GM23338 (cell line): ENCODE measurements around the gene MTAP. TPM values are rescaled to one million over a fixed set of nuclear protein-coding genes. Genes with fewer than 3 reads are reported as not detected.

Source experiments
- ATAC-seq: fragments of 200-7000 bp; cut with Tn5 transposase; 3 replicates; pipeline ENCODE4 v1.9.1; 2020
- DNase-seq: peaks from one replicate; pipeline ENCODE4 v3.0.0-alpha.2; 2015; ENCODE audit warnings: low spot score
- H2AFZ ChIP-seq: fragments of 200-600 bp; sonication (generic); 2 replicates; pipeline ENCODE4 v1.8.0; 2016; ENCODE audit warnings: antibody characterized with exemption, mild to moderate bottlenecking, moderate library complexity
- H3F3A ChIP-seq: fragments of 200-600 bp; sonication (generic); replicated peaks from 2 replicates; pipeline ENCODE4 v1.8.0; 2017; ENCODE audit warnings: antibody characterized with exemption, mixed run types, low read depth
- H3K27ac ChIP-seq: fragments of 200-600 bp; sonication (generic); 2 replicates; pipeline ENCODE4 v1.6.1; 2016; ENCODE audit warnings: low read depth
- H3K27me3 ChIP-seq: fragments of 200-600 bp; sonication (generic); 2 replicates; pipeline ENCODE4 v1.8.0; 2016; ENCODE audit warnings: mild to moderate bottlenecking, mixed run types, moderate library complexity; ENCODE audit not compliant: insufficient read depth
- H3K36me3 ChIP-seq: fragments of 200-600 bp; sonication (generic); 2 replicates; pipeline ENCODE4 v1.8.0; 2016; ENCODE audit warnings: mild to moderate bottlenecking; ENCODE audit not compliant: insufficient read depth
- H3K4me1 ChIP-seq: fragments of 200-600 bp; sonication (generic); 2 replicates; pipeline ENCODE4 v1.8.0; 2016; ENCODE audit warnings: mild to moderate bottlenecking, moderate library complexity; ENCODE audit not compliant: insufficient read depth
- H3K4me2 ChIP-seq: fragments of 200-600 bp; sonication (generic); 2 replicates; pipeline ENCODE4 v1.7.1; 2017; ENCODE audit warnings: mixed run types
- H3K4me3 ChIP-seq: fragments of 200-600 bp; sonication (generic); 2 replicates; pipeline ENCODE4 v1.6.1; 2016; ENCODE audit warnings: mixed run types
- H3K79me2 ChIP-seq: fragments of 200-600 bp; sonication (generic); replicated peaks from 2 replicates; pipeline ENCODE4 v1.8.0; 2017; ENCODE audit warnings: mild to moderate bottlenecking; ENCODE audit not compliant: insufficient read depth
- H3K9me2 ChIP-seq: fragments of 200-600 bp; sonication (generic); 2 replicates; pipeline ENCODE4 v1.8.0; 2017; ENCODE audit not compliant: insufficient read depth
- H4K20me1 ChIP-seq: fragments of 200-600 bp; sonication (generic); replicated peaks from 2 replicates; pipeline ENCODE4 v1.8.0; 2017; ENCODE audit warnings: mild to moderate bottlenecking; ENCODE audit not compliant: insufficient read depth
- H3K27ac Mint-ChIP-seq: 2 replicates; pipeline ENCODE4 v1.8.0; 2020; ENCODE audit warnings: inconsistent platforms, mild to moderate bottlenecking, moderate library complexity, mixed read lengths
- H3K27me3 Mint-ChIP-seq: 3 replicates; pipeline ENCODE4 v1.8.0; 2022; ENCODE audit warnings: low read depth, mild to moderate bottlenecking, moderate library complexity, mixed read lengths, inconsistent platforms; ENCODE audit not compliant: insufficient read depth, poor library complexity
- H3K36me3 Mint-ChIP-seq: 3 replicates; pipeline ENCODE4 v1.8.0; 2021; ENCODE audit warnings: low read depth, mild to moderate bottlenecking, inconsistent platforms, moderate library complexity, mixed read lengths
- H3K4me1 Mint-ChIP-seq: 3 replicates; pipeline ENCODE4 v1.8.0; 2020; ENCODE audit warnings: mild to moderate bottlenecking, inconsistent platforms, mixed read lengths
- H3K4me3 Mint-ChIP-seq: 3 replicates; pipeline ENCODE4 v1.8.0; 2021; ENCODE audit warnings: moderate library complexity, mild to moderate bottlenecking, inconsistent platforms, mixed read lengths
- H3K9me3 Mint-ChIP-seq: 3 replicates; pipeline ENCODE4 v1.8.0; 2020; ENCODE audit warnings: moderate library complexity, mild to moderate bottlenecking, inconsistent platforms, mixed read lengths
- CTCF ChIP-seq, 2 experiments: fragments of 200-600 bp in 1 of 2; sonication (generic) in 1 of 2; conservative IDR thresholded peaks; 2 replicates each; pipeline versions ENCODE4 v1.5.1 to v1.6.1; 2016 to 2017; ENCODE audit warnings: antibody characterized with exemption in 2 of 2, low read depth in 2 of 2, mild to moderate bottlenecking in 2 of 2, moderate library complexity in 1 of 2
- EZH2 ChIP-seq: fragments of 200-600 bp; sonication (generic); IDR thresholded peaks from one replicate; pipeline ENCODE4 v1.8.0; 2017; ENCODE audit warnings: antibody characterized with exemption, mild to moderate bottlenecking, low read depth; ENCODE audit not compliant: unreplicated experiment
- EZH2phosphoT487 ChIP-seq: fragments of 200-600 bp; sonication (generic); IDR thresholded peaks from one replicate; pipeline ENCODE4 v1.8.1; 2018; ENCODE audit warnings: antibody characterized with exemption; ENCODE audit not compliant: unreplicated experiment
- JUNB ChIP-seq: IDR thresholded peaks from one replicate; pipeline ENCODE4 v1.6.1; 2016; ENCODE audit warnings: antibody characterized with exemption; ENCODE audit not compliant: unreplicated experiment
- NANOG ChIP-seq: IDR thresholded peaks from 2 replicates; pipeline ENCODE4 v1.6.1; 2016; ENCODE audit warnings: antibody characterized with exemption, borderline replicate concordance
- POLR2AphosphoS5 ChIP-seq: IDR thresholded peaks from 2 replicates; pipeline ENCODE4 v1.6.1; 2016; ENCODE audit warnings: antibody characterized with exemption, low read depth
- STAT1 ChIP-seq: IDR thresholded peaks from one replicate; pipeline ENCODE4 v1.6.1; 2016; ENCODE audit warnings: antibody characterized with exemption; ENCODE audit not compliant: unreplicated experiment
- ZNF114 ChIP-seq: fragments of 250-450 bp; sonication (Bioruptor Pico); IDR thresholded peaks from 2 replicates; pipeline ENCODE4 v1.5.0; 2020; ENCODE audit warnings: mild to moderate bottlenecking, moderate library complexity
- ZNF331 ChIP-seq: fragments of 250-450 bp; sonication (Bioruptor Pico); IDR thresholded peaks from 2 replicates; pipeline ENCODE4 v1.5.0; 2020; ENCODE audit warnings: low read depth, mild to moderate bottlenecking, moderate library complexity
- ZNF462 ChIP-seq: fragments of 250-450 bp; sonication (Bioruptor Pico); IDR thresholded peaks from 2 replicates; pipeline ENCODE4 v1.5.0; 2020; ENCODE audit warnings: mild to moderate bottlenecking, moderate library complexity
- polyA plus RNA-seq: library from polyadenylated mRNA; unstranded; fragments of >200 nt; fragmentation: Nextera tagmentation; extraction: Ambion mirVana; gene quantifications from 2 replicates; pipeline ENCODE4 v1.2.1, GENCODE V29; 2016
- total RNA-seq: library from RNA; depleted of rRNA; stranded (reverse); fragments of >200 nt; shearing (Covaris generic); gene quantifications from 2 replicates; pipeline ENCODE4 v1.2.3, GENCODE V29; 2014; rRNA removed

MTAP gene
- total and polyA plus RNA-seq, 2 experiments from 2014 or later, result 61.8 to 70.0 TPM

- H3K4me1 Mint-ChIP-seq, result peaks cover 17% of the 10 kb centered on the region; the same call in 2 of the 3 replicates
- no peak overlapping the region for H3K4me3 ChIP-seq
- no peak overlapping the region for H3K4me3 Mint-ChIP-seq
- H3K27me3 ChIP-seq, result peaks cover 100% of the 10 kb centered on the region
- DNase-seq (no peak), ATAC-seq (no peak)
- no peaks in the 10 kb centered on the region for H3K36me3 ChIP-seq
- H3K9me2 ChIP-seq, result no peaks in the 10 kb centered on the region
- H2AFZ ChIP-seq, result no peak overlapping the region
- no peaks in the 10 kb centered on the region for H3K36me3 Mint-ChIP-seq
- no peak overlapping the region for H3K27ac ChIP-seq
- peaks cover 74% of the 10 kb centered on the region for H3K27me3 Mint-ChIP-seq
- peaks cover 23% of the 10 kb centered on the region for H3K4me1 ChIP-seq
- H4K20me1 ChIP-seq, result peaks cover 17% of the 10 kb centered on the region
- no peak overlapping the region for H3K27ac Mint-ChIP-seq
- H3K4me2 ChIP-seq, result no peak overlapping the region
- H3K79me2 ChIP-seq, result no peaks in the 10 kb centered on the region
- H3K9me3 Mint-ChIP-seq, result no peaks in the 10 kb centered on the region
- TF ChIP-seq NANOG, result no peak
- no peak for TF ChIP-seq ZNF462
- TF ChIP-seq STAT1, result no peak
- TF ChIP-seq JUNB, result no peak
- TF ChIP-seq ZNF114 (CRISPR knock-in tag), result no peak
- no peak for TF ChIP-seq EZH2phosphoT487
- TF ChIP-seq CTCF (conservative IDR thresholded peaks at IDR 0.05; ENCODE audit: low read depth in 2 of 2), result no peak
- no peak for TF ChIP-seq POLR2AphosphoS5
- TF ChIP-seq ZNF331, result no peak
- TF ChIP-seq EZH2, result no peak
- H3F3A ChIP-seq, result peaks cover 15% of the 10 kb centered on the region; the same call in 1 of the 2 replicates
Measured at GRCh38 chr9:21985964-21986667, 183.7 kb downstream of the MTAP start.

Other genes starting within 250 kb of the MTAP start
- 0.87 and 4.0 TPM in 2 replicates for gene CDKN2A, start 191.8 kb downstream of the MTAP start, total RNA-seq
- 1.2 and 2.7 TPM in 2 replicates for gene CDKN2A, start 191.8 kb downstream of the MTAP start, polyA plus RNA-seq
- gene CDKN2B-AS1, start 192.2 kb downstream of the MTAP start, total RNA-seq, result 0.14 TPM in 1 of 2 replicates, not detected in the other
- not detected in 2 replicates for gene CDKN2B-AS1, start 192.2 kb downstream of the MTAP start, polyA plus RNA-seq
- 0.31 and 0.83 TPM in 2 replicates for gene CDKN2B, start 206.7 kb downstream of the MTAP start, total RNA-seq
- 0.09 and 0.29 TPM in 2 replicates for gene CDKN2B, start 206.7 kb downstream of the MTAP start, polyA plus RNA-seq